IMR-90 (cell line): ENCODE results near the gene B4GALT7. TPM values are rescaled to one million over a fixed set of nuclear protein-coding genes. Genes with fewer than 3 reads are reported as not detected.

Experiments used
- ATAC-seq: fragments of 200-7000 bp; cut with Tn5 transposase; 2 replicates; pipeline ENCODE4 v1.9.1; 2020; ENCODE audit warnings: low read depth, mild to moderate bottlenecking, moderate library complexity
- BruUV-seq: library from RNA; stranded (reverse); fragments of 400-500 nt; replicated peaks from 2 replicates; lab custom pipeline; 2021; lab: Mats Ljungman, UMichigan
- CTCF ChIA-PET: fragments of 300-600 bp; formaldehyde crosslinking; extraction: SDS; loops from one replicate; lab custom pipeline; 2021; ENCODE audit warnings: antibody characterized with exemption; lab: Yijun Ruan, JAX
- POLR2A ChIA-PET: fragments of 300-600 bp; sonication (Branson Sonifier 250); formaldehyde crosslinking; loops from one replicate; lab custom pipeline; 2022; ENCODE audit warnings: antibody characterized with exemption; ENCODE audit not compliant: unreplicated experiment; lab: Charles Lee
- DNase-seq: peaks from one replicate; pipeline ENCODE4 v3.0.0; 2013
- H2AFZ ChIP-seq: replicated peaks from 2 replicates; pipeline ENCODE3; 2013; ENCODE audit warnings: low read length, mild to moderate bottlenecking; ENCODE audit not compliant: poor library complexity
- H2AK5ac ChIP-seq: 2 replicates; pipeline ENCODE4 v1.6.1; 2013; ENCODE audit warnings: low read depth, low read length, inconsistent platforms
- H2AK9ac ChIP-seq: replicated peaks from 2 replicates; pipeline ENCODE3; 2013; ENCODE audit warnings: mild to moderate bottlenecking, low read depth, low read length, moderate library complexity; ENCODE audit not compliant: poor library complexity
- H2BK120ac ChIP-seq: 2 replicates; pipeline ENCODE4 v1.6.1; 2013; ENCODE audit warnings: low read depth, low read length, inconsistent platforms
- H2BK15ac ChIP-seq: 3 replicates; pipeline ENCODE4 v1.6.1; 2013; ENCODE audit warnings: low read depth, low read length, inconsistent platforms
- H2BK20ac ChIP-seq: 2 replicates; pipeline ENCODE4 v1.6.1; 2013; ENCODE audit warnings: low read depth, mild to moderate bottlenecking, inconsistent platforms, low read length, moderate library complexity
- H2BK5ac ChIP-seq: 2 replicates; pipeline ENCODE4 v1.6.1; 2013; ENCODE audit warnings: mild to moderate bottlenecking, low read depth, low read length, inconsistent platforms; ENCODE audit not compliant: poor library complexity, severe bottlenecking
- H3K14ac ChIP-seq: replicated peaks from 2 replicates; pipeline ENCODE4 v1.6.1; 2013; ENCODE audit warnings: low read depth, low read length, inconsistent platforms
- H3K18ac ChIP-seq: 2 replicates; pipeline ENCODE4 v1.6.1; 2013; ENCODE audit warnings: low read depth, low read length, control low read depth
- H3K23ac ChIP-seq: 2 replicates; pipeline ENCODE4 v1.6.1; 2013; ENCODE audit warnings: low read depth, low read length, inconsistent platforms
- H3K27ac ChIP-seq: 2 replicates; pipeline ENCODE4 v1.5.1; 2013; ENCODE audit warnings: mild to moderate bottlenecking, control low read depth, low read length; ENCODE audit not compliant: insufficient read depth
- H3K27me3 ChIP-seq: 2 replicates; pipeline ENCODE4 v1.6.1; 2013; ENCODE audit warnings: low read length; ENCODE audit not compliant: control insufficient read depth, insufficient read depth
- H3K36me3 ChIP-seq: 2 replicates; pipeline ENCODE4 v1.6.1; 2013; ENCODE audit warnings: low read length, mixed read lengths; ENCODE audit not compliant: control insufficient read depth, insufficient read depth
- H3K4ac ChIP-seq: 2 replicates; pipeline ENCODE4 v1.6.1; 2013; ENCODE audit warnings: low read depth, low read length, inconsistent platforms
- H3K4me1 ChIP-seq: 2 replicates; pipeline ENCODE4 v1.6.1; 2013; ENCODE audit warnings: low read length, mixed read lengths; ENCODE audit not compliant: control insufficient read depth, insufficient read depth
- H3K4me2 ChIP-seq: 2 replicates; pipeline ENCODE4 v1.6.1; 2013; ENCODE audit warnings: low read depth, mild to moderate bottlenecking, control low read depth, low read length, moderate library complexity
- H3K4me3 ChIP-seq: 2 replicates; pipeline ENCODE4 v1.5.1; 2013; ENCODE audit warnings: low read depth, mild to moderate bottlenecking, control low read depth, low read length, moderate library complexity; ENCODE audit not compliant: insufficient read depth
- H3K56ac ChIP-seq: 2 replicates; pipeline ENCODE4 v1.6.1; 2013; ENCODE audit warnings: low read length, inconsistent platforms; ENCODE audit not compliant: insufficient read depth; ENCODE audit errors: extremely low read depth
- H3K79me1 ChIP-seq, 2 experiments: 2 replicates each; pipeline ENCODE4 v1.6.1; 2013; ENCODE audit warnings: low read length in 2 of 2, inconsistent platforms in 1 of 2, low read depth in 1 of 2
- H3K9ac ChIP-seq: 2 replicates; pipeline ENCODE4 v1.6.1; 2013; ENCODE audit warnings: low read depth, low read length, control low read depth
- H3K9me1 ChIP-seq: 2 replicates; pipeline ENCODE4 v1.6.1; 2013; ENCODE audit warnings: low read length, inconsistent platforms; ENCODE audit not compliant: insufficient read depth
- H3K9me3 ChIP-seq: 2 replicates; pipeline ENCODE4 v1.6.1; 2013; ENCODE audit warnings: low read length; ENCODE audit not compliant: control insufficient read depth, insufficient read depth
- H4K20me1 ChIP-seq: 2 replicates; pipeline ENCODE4 v1.6.1; 2013; ENCODE audit warnings: low read length, inconsistent platforms; ENCODE audit not compliant: insufficient read depth
- H4K5ac ChIP-seq: 2 replicates; pipeline ENCODE4 v1.6.1; 2013; ENCODE audit warnings: mild to moderate bottlenecking, low read depth, low read length, control low read depth
- H4K8ac ChIP-seq, 2 experiments: 2 replicates each; pipeline ENCODE4 v1.6.1; 2013; ENCODE audit warnings: low read depth in 2 of 2, low read length in 2 of 2, control low read depth in 1 of 2, inconsistent platforms in 1 of 2
- H4K91ac ChIP-seq: 2 replicates; pipeline ENCODE4 v1.6.1; 2013; ENCODE audit warnings: low read depth, low read length, inconsistent platforms; ENCODE audit not compliant: insufficient read depth
- CHD1 ChIP-seq: IDR thresholded peaks from 2 replicates; pipeline ENCODE4 v1.6.1; 2012; ENCODE audit warnings: low read depth, low read length, improper control_type of control experiment
- CTCF ChIP-seq: conservative IDR thresholded peaks from 2 replicates; pipeline ENCODE4 v1.5.1; 2012; ENCODE audit warnings: mild to moderate bottlenecking, low read depth, low read length, improper control_type of control experiment
- MAZ ChIP-seq: IDR thresholded peaks from 2 replicates; pipeline ENCODE4 v1.6.1; 2012; ENCODE audit warnings: low read depth, mild to moderate bottlenecking, low read length, improper control_type of control experiment, moderate library complexity, borderline replicate concordance
- SMC3 ChIP-seq: fragments of 150-350 bp; IDR thresholded peaks from 2 replicates; pipeline ENCODE4 v1.6.1; 2016; ENCODE audit warnings: low read depth, mild to moderate bottlenecking, antibody characterized with exemption, low read length, moderate library complexity
- USF2 ChIP-seq: fragments of 150-350 bp; IDR thresholded peaks from 2 replicates; pipeline ENCODE4 v1.6.1; 2017; ENCODE audit warnings: mild to moderate bottlenecking, antibody characterized with exemption, low read length, low read depth
- WGBS, 2 experiments: methylation state at CpG; one replicate each; pipeline versions ENCODE4 v1.1.5 to v1.1.7; 2013; ENCODE audit warnings: missing lambda C conversion rate in 2 of 2; ENCODE audit not compliant: insufficient read length in 1 of 2; ENCODE audit errors: extremely low coverage in 2 of 2; 5-methylcytosine and 5-hydroxymethylcytosine counted together
- dilution Hi-C: fragments of 300-500 bp; cut with HindIII; formaldehyde crosslinking; loops from one replicate; pipeline ENCODE4 v1.14.3; 2018; ENCODE audit warnings: low sequenced_read_pairs; ENCODE audit not compliant: unreplicated experiment
- in situ Hi-C: fragments of 300-500 bp; cut with MboI; formaldehyde crosslinking; loops from 3 replicates; pipeline ENCODE4 v1.14.3; 2019; ENCODE audit warnings: low sequenced_read_pairs, inconsistent platforms, mixed read lengths
- intact Hi-C: fragments of 100-400 bp; cut with micrococcal nuclease; formaldehyde crosslinking; loops from 2 replicates; pipeline ENCODE4 v1.10.0; 2022
- polyA plus RNA-seq, 3 experiments: library from polyadenylated mRNA; depleted of rRNA; stranded (reverse); fragments of >200 nt; gene quantifications; 2 replicates each; pipeline ENCODE4 v1.2.3, GENCODE V29; 2012; ENCODE audit warnings: low replicate concordance in 1 of 3
- total RNA-seq: library from RNA; depleted of rRNA; stranded (reverse); fragments of >200 nt; gene quantifications from 2 replicates; pipeline ENCODE4 v1.2.3, GENCODE V29; 2012

The B4GALT7 gene
- total and polyA plus RNA-seq, 2 of the 4 experiments (the other 2 are of a cell fraction): 29.2 to 79.6 TPM

- no TSS peak for BruUV-seq
- in situ Hi-C loops: no loop called here
- Histone ChIP-seq H3K27me3 (peaks cover 13% of the 10 kb centered on the region), H3K36me3 (no peaks in the 10 kb centered on the region), H2BK120ac (no peak overlapping the region), H3K4me1 (no peaks in the 10 kb centered on the region), H4K5ac (no peak overlapping the region), H3K14ac (no peak overlapping the region), H2BK15ac (no peak overlapping the region), H2BK5ac (no peak overlapping the region), H3K27ac (no peak overlapping the region), H3K9me1 (no peaks in the 10 kb centered on the region), H3K4ac (no peak overlapping the region), H3K9me3 (no peaks in the 10 kb centered on the region), H2AFZ (no peak overlapping the region), H2BK20ac (no peak overlapping the region), H3K23ac (no peak overlapping the region), H3K79me1 (no peaks in the 10 kb centered on the region), H3K4me3 (no peak overlapping the region), H3K9ac (no peak overlapping the region), H4K91ac (no peak overlapping the region), H2AK9ac (no peak overlapping the region), H3K4me2 (no peak overlapping the region), H4K8ac (no peak overlapping the region), H2AK5ac (no peak overlapping the region), H4K20me1 (no peaks in the 10 kb centered on the region), H3K18ac (no peak overlapping the region), H3K56ac (no peak overlapping the region)
- DNase-seq (no peak), ATAC-seq (no peak)
- ChIA-PET CTCF (no interaction called here), POLR2A (no interaction called here)
- intact Hi-C loops: no loop called here
- dilution Hi-C loops: no loop called here
- TF ChIP-seq CTCF (no peak), USF2 (no peak), CHD1 (no peak), SMC3 (no peak), MAZ (no peak)
- WGBS, 2 experiments: 67% methylated on average over 1 of the region's 1 CpG; no CpG with 5 or more reads in 1 of the 2 experiments
Observed at GRCh38 chr5:177575488-177575887, 24.4 kb upstream of the B4GALT7 start.
